ENCODE data around the gene UBE2J2.

GRCh38 chr1:1295154-1295923, 21.7 kb upstream of the UBE2J2 start:
- no peak for TF ChIP-seq CTCF (IDR thresholded peaks at IDR 0.05)
- no peak for TF ChIP-seq EZH2phosphoT487 (IDR thresholded peaks at IDR 0.05)
